Measurements from ENCODE around the gene LRRC72.
"Not testable (repeated sequence)": the region's sequence is repeated elsewhere in the genome, so short reads cannot be mapped to it uniquely, and the experiment has no call there.

The LRRC72 gene

DNA sequence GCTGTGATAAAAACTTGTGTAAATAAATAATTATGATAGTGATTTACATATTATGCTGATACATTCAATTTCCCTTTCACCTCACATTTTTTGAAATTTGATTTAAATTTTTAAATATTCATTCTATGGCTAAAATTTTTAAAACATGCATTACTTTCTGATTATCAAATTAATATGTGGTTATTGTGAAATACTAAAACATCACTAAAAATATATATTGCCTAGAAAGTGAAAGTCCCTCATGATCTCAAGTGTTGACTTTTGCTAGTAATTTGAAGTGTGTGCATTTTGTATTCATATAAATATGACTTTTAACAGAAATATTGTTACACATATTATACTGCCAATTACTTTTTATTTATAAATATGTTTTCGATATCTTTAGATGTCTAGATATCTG lies 3.1 kb downstream of the LRRC72 start:
- no peak for DNase-seq

DNA sequence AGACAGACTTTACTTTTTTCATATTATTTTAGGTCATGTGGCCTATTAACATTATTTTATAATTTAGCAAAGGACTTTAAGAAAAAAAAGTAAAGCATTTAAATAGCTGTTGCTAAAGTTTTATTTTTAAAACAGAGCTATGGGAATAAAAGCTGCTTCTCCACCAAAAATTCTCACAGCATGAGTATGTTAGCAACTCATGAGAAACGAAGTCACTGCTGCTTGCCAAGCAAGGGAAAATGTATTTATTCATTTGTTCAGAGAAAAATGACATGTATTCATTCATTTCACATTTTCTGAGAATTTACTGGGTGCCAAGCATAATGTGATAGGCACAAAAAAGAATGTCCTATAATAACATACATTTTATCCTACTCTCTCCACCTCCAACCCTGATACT lies 5.1 kb downstream of the LRRC72 start:
- no peak for DNase-seq

DNA sequence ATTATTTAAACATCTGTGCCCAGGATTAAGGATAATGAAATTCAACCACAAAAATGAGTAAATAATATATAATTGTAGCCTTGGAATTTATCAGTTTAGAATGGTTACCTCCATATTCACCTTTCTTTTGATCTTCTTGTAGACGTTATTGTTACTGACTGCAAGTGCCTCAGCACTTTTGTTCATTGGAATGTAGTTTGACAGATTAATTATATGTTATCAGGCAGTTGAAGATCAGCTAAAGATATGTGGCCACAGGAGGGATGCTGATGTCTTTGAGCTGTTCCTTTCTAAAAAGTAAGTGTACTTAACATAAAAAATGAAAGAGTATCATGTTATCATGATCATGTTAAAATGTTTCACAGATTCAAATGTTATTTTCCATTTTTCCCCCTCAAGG lies 5.6 kb downstream of the LRRC72 start:
- no peak for DNase-seq

DNA sequence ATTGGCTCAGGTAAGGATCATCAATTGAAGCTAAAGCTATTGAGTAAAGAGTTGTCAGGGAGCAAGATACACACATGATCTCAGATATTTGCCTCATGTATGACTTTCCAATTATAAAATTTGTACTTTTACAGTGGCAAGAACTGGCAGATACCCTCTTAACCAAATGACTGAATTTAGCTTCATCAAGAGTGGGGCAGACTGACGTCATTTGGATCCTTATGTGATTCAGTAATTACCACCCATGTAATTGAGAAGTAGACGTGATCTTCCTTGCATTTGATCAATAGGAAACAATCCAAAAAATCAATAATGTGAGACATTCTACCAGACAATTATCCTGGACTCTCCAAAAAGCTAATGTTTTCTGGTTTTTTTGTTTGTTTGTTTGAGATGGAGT lies 8.9 kb downstream of the LRRC72 start:
- no peak for DNase-seq

DNA sequence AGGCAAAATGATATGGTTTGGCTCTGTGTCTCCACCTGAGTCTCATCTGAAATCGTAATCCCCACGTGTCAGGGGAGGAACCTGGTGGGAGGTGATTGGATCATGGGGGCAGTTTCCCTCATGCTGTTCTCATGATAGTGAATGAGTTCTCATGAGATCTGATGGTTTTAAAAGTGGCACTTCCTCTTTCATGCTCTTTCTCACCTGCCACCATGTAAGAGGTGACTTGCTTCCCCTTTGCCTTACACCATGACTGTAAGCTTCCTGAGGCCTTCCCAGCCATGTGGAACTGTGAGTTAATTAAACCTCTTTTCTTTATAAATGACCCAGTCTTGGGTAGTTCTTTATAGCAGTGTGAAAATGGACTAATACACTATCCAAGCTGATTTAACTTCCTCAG lies 13.9 kb downstream of the LRRC72 start:
- DNase-seq, result not testable (repeated sequence)

DNA sequence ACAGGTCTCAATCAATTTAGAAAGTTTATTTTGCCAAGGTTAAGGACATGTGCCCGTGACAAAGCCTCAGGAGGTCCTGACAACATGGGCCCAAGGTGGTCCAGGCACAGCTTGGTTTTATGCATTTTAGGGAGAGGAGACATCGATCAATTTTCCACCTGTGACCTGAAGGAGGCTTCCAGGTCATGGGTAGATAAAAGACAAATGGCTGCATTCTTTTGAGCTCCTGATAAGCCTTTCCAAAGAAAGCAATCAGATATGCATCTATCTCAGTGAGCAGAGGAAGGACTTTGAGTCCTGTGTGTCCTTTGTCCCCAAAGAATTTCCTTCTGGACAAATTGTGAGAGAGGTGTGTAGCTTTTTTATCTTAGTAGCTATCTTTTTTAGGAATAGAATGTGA lies 15.8 kb downstream of the LRRC72 start:
- no peak for DNase-seq

DNA sequence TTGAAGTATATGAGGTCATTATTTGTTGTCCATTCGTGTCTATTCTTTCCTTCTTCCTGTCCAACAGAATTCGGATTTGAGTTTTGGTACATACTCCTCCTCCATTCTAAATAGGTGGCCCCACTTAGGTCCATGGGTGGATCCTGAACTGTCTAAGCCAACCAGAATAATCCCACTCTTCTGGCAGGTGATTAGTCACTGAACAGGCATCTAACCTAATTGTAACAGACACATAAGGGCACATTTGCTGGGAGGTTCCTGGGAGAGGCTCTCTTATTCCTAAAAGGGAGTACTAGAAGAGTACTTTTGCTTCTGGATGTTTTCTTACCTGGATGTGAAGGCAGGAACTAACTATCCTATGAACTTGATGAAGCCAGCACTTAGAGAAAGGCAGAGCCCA lies 16.8 kb downstream of the LRRC72 start:
- DNase-seq, result no peak

DNA sequence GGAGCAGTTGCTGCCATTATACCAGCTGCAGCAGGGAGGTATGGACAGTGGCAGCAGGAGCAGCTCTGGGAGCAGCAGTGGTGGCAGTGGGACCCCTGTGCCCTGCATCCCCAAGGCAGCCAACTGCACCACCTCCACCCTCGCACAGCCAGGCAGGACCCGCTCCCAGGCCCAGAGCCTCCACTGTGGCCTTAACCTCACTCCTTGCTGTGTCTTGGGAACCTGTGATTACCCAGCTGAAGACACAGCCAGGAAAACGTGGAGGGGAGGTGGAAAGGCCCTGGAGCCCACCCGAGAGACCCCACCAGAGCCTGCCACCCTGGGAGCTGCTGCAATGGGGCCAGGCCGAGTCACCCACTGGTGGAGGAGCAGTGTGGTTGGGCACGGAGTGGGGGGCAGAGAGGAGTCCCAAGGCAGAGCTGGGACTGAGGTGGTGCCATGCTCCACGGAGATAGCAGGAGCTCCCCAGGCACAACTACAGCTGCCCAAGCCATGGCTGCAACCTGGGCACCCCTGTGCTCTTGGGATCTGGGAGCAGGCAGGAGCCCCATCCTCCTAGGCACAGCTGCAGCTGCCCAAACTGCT lies 20.4 kb downstream of the LRRC72 start:
- no peak for DNase-seq

DNA sequence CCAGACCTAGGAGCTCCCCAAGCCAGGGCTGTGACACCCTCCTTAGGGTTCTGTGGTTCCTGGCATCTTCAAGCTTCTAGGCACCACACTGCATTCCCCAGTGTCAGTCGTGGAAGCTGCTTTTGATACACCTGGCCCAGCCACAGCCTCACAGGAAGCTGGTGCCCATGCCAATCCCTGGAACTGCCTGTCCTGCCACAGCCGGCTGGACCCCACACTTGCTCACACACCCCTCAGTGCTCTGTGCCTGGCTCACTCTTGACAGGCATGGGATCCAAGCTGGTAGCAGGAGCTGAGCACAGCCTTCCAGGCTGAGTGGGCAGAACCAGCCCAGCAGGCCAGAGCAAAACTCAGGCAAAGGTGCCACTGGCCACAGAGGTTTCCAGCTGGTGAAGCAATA lies 21.8 kb downstream of the LRRC72 start:
- no peak for DNase-seq

DNA sequence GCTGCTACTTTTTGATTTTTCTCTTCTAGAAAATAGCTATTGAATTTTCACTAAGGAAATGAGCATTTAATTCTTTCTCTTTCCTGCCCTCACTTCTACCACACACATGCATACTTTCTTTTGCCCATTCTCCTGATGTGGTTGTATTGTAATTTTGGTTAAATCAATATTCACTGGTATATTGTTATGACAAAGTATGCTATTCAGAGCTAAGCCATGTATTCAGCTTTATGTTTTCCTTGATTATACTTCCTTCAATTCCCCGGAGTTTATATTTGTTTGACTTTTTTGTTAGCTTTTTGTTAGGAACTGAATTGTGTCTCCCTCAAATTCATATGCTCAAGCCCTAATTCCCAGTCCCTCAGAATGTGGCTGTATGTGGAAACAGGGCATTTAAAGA lies 24.0 kb downstream of the LRRC72 start:
- no peak for DNase-seq

DNA sequence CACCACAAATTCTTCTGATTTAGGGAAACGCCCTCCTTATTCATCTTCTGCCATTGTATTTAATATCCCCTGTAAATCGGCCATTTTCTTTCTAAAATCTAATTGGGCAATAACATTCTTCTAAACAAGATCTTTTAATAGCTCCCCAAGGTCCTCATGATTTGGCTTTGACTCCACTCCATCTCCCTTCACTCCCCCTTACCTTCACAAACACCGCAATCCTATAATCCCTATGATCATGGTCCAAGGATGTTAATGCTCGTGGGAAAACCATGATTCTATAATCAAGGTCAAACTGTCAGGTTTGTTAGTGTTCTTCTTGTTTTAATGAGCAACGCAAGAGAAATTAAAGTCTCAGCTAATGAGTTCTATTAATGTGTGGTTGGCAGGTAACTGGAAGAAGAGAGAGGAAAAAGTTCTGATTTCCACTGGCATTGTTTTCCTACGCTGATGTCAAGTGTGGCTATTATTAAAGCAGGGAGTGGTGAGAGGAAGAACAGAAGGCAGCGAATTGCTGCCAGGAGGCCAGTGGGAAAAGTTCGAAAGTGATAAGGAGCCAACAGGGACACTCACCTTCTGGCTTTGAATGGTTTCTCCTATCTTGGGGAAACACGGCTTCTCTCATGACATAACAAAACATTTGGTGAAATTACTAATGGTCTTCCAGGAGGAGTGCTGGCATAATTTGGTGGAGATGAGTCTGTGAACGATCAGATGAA lies 28.1 kb downstream of the LRRC72 start:
- no peak for DNase-seq

DNA sequence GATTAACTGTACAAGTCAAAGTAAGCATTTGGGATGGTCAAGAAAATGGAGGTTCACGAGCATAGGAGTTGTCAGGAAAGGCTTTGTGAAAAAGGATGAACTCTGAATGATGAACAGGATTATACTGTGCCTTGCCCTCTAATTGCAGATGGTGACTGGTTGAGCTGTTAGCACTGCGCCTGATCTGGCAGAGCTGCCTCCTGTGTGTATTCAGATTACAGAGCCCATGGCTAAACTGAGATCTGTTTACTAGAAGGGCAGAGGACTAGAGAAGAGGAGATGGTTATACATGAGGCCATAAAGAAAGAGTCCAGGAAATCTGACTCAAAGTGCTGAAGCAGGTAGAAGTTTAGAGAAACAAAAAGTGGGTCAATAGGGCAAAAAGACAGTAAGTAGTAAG lies 29.7 kb downstream of the LRRC72 start:
- no peak for DNase-seq

DNA sequence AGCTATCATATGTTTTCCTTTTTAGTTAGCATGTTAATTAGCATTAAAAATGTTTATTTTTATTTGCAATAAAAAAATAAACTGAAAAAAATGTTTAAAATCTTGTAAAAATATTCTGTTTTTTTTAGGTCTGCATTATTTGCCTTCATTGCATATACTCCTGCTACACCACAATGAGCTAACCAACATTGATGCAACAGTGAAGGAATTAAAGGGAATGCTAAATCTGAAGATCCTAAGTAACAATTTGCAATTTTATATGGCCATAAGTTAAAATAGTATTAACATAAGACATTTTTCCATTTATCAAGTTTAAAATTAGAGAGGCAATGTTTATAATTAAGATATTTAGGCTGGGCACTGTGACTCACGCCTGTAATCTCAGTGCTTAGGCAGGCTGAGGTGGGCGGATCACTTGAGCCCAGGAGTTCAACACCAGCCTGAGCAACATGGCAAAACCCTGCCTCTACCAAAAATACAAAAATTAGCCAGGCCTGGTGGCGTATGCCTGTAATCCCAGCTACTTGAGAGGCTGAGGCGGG lies 32.2 kb downstream of the LRRC72 start:
- DNase-seq, result no peak

DNA sequence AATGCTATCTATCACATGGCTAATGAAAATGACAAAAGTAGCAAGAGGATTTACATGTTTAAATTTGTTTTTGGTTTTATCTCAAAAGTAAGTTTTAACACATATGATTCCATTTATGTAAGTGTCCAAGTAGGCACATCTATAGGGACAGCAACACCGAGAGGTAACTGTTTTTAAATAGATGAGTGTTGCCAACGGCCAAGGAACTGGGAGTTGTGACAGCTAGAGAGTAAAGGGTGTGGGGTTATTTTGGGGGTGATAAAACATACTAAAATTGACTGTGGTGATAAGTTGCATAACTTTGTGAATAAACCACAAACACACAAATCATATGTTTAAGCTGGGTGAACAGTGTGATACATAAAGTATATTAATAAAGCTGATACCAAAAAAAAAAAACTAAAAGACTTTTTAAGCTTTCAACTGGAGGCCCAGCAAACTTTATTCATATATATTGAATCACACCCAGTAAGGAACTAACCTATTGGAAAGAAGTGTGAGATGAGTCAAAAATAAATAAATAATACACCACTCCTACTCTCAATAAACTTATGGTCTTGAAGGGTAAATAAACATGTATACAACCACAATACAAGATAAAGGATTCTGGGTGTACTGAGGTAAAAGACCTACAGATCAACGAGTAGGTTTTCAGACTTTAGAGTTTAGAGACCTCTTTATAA lies 33.0 kb downstream of the LRRC72 start:
- no peak for DNase-seq

DNA sequence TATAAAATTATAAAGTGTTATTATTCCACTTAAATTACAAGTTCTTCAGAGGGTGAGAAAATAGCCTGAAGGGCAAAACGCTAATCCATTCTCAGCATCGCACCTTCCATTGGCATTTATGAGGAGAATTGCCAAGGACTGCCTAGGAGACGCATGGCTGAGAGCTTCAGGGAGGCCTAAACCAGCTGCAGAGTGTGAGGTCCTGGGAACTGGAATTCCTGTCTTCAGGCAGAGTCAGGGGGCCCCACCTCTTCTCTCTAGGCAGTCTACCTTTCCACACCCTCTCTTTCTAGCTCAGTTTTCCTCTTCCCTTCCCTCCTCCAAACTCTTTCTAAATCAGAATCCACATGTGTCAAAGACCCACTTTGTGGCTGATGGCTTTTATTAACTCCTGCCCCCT lies 35.3 kb downstream of the LRRC72 start:
- peak; percentile 28 for DNase-seq

DNA sequence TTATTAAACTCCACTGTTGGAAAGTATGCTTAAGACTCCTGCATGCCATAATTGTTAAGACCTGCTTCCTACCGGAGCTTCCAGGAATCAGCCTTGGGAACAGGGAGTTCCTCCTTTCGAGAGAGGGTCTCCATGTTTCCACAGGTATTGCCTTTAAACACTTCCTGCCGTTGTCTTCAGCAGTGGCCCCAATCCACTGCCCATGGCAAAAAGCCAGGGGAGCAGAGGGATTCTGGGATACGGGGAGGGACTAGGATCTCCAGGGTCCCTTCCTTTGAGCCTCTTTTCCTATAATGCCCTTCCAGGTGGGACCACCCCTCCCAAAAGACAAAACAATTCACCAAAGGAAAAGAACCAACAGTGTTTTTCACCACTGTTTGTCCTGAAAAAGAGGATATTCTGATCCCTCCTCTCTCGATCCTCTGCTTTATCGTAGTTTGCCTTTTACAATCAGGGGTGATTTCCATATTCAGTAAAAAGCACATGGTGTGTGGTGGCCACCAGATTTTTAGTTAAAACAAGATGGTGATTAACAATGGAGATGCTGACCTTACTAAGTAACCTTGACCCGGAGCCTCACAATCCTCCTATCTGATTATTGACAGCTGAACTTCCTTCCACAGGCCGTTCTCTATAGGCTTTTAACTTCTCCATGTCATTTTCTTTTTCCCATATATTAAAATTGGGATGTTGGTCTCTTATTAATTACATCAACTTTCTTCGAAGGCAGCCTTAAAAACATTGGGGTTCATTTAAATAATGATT lies 36.0 kb downstream of the LRRC72 start:
- DNase-seq, result peak; percentile 68

DNA sequence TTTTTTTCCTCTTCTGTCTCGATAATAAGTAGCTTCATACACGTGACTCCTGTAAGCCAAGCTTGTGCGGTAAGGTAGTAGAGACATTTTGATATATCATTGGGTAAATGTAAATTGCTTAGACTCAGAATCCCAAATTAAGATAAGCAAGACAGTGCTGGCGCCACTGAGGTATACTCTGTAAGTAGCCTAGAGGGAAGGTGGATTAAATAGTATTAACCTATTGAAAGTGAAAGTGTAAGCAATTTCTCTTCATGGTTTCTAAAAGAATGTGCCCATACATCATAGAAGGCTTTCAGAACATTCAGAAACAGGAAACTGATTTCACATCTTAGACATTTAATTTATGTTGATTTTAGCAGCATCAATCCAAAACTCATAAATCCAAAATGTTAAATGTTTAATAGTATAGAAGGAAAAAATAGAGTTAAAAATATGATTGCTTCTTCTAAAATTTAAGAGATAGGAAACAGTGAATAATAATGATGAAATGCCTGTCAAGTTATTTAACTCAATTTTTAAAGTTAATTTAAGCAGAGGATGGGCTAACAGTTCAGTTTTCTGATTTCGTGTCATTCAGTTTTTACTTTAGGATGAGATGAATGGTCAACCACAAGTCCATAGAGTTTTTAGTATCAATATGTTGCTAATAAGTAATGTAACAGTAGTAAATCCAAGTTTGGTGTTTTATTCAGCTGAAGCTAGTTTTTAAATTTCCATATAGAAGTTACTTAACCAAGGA lies 36.8 kb downstream of the LRRC72 start:
- DNase-seq, result peak; percentile 41

DNA sequence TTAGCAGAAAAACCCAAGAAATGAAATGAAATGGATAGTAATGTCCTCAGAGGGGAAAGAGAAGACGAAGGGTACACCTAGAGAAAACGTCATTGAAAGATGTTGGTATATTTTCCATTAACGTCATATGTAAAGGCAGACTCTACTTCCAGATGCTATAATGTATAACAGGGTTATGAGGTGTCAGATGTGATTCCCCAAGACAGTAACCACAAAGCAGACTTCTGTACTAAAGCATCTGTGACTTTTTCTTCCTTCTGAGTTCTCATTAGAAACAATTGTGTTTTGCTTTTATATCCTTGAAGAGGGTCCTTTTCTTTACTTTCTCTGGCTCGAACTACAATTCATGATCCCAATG lies 37.4 kb downstream of the LRRC72 start:
- DNase-seq, result no peak

DNA sequence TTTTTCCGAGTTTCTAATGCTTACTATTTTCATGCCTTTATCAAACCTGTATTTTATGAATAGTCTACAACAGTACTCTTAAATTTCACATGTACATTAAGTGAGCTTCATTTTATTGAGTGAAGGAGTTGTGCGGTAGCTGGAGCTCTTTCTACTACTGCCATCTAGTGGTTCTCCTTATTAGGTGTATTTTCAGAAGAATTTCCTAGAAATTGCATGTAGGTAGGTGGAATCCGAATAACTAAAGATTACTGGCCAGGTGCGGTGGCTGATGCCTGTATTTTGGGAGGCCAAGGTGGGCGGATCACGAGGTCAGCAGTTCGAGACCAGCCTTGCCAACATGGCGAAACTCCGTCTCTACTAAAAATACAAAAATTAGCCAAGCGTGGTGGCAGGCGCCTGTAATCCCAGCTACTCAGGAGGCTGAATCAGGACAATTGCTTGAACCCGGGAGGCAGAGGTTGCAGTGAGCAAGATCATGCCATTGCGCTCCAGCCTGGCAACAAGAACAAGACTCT lies 38.3 kb downstream of the LRRC72 start:
- DNase-seq, result peak; percentile 88

DNA sequence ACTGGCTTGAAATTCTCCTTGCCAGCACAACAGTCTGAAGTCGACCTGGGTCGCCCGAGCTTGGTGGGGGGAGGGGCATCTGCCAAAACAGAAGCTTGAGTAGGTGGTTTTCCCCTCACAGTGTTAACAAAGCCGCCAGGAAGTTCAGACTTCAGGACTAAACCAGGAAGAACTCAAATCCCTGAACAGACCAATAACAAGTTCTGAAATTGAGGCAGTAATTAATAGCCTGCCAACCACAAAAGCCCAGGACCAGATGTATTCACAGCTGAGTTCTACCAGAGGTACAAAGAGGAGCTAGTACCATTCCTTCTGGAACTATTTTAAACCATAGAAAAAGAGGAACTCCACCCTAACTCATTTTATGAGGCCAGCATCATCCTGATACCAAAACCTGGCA lies 45.3 kb downstream of the LRRC72 start:
- DNase-seq, result no peak

DNA sequence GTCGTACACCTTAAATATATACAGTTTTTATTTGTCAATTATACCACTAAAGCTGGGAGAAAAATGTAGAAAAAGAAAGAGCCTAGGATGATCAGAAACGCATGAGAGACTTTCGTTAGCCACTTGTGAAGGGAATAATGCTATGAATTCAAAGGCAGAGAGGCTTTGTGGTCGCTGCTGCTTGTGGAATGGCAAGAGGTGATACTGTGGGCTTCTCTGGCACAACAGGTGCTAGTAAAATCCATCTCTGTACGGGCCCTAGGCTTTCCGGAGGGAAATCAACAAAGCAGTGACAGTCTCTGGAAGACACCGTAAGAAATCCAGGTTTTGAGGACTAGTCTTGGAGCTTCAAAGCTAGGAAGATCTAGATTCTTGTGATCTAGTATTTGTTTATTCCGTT lies 52.6 kb downstream of the LRRC72 start:
- DNase-seq, result no peak

DNA sequence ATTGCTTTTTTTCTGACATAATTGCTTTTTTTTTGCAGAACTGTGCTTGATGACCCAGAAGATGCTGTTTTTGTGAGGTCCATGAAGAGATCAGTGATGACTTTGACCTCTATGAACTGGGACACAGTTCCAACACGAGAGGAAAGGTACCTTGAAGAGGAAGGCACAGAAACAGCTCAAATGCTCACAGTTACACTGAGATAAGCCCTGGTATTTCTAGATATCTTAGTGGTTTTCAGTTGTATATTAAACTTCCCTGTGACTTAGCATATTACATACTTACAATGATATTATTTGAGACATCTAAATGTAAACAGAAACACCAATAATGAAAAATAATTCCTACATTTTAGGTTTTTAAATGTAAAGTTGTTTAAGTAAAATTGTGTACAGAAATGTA lies 54.7 kb downstream of the LRRC72 start:
- no peak for DNase-seq

DNA sequence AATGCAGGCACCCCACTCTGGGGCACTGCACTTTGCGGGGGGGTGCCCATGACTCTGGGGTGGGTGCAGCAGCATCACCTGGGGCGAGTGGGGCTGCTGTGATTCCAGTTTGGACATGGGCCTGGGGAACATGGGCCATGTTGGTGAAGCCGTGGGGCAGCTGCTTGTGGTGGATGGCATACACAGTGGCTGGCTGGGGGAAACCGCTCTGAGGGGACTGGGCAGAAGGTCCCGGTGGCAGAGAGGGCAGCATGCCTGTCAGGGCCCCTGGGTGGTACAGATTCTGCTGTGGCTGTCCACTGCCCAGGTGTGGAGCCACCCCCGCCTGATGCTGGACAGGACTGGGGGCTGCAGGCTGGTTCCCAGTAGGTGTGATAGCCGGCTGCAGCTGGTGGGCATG lies 57.2 kb downstream of the LRRC72 start:
- no peak for DNase-seq

All from DMS53 (cell line).